ENCODE measurements around the gene TLDC2.

TLDC2 gene

GRCh38 chr20:36937402-36937770, 61.4 kb downstream of the TLDC2 start:
- DNase-seq (ENCODE audit: low read depth) = no peak
- no peak overlapping the region for H3K4me3 ChIP-seq (ENCODE audit: low read length)
- TF ChIP-seq CTCF (conservative IDR thresholded peaks at IDR 0.05; ENCODE audit: low read depth, low read length) = no peak

- no peak for TF ChIP-seq CTCF (conservative IDR thresholded peaks at IDR 0.05; ENCODE audit: low read depth, low read length)
These were observed 65.5 kb downstream of the TLDC2 start for GRCh38 chr20:36941401-36941835.

More at GRCh38 chr20:36941401-36941835, 65.5 kb downstream of the TLDC2 start:
- peak; percentile 15 for DNase-seq (ENCODE audit: low read depth)
- H3K4me3 ChIP-seq (ENCODE audit: low read length) = no peak overlapping the region
